HEK293 (cell line): ENCODE data around the gene COMMD6.

Experiments used
- EGR2 ChIP-seq: fragments of 450-650 bp; formaldehyde crosslinking; IDR thresholded peaks from 2 replicates; pipeline ENCODE4 v1.5.1; 2016; ENCODE audit warnings: low read depth, missing biosample characterization, missing genetic modification characterization
- GLIS1 ChIP-seq: fragments of 450-650 bp; formaldehyde crosslinking; IDR thresholded peaks from 2 replicates; pipeline ENCODE4 v1.5.1; 2016; ENCODE audit warnings: missing biosample characterization, missing genetic modification characterization
- GLIS2 ChIP-seq: fragments of 450-650 bp; formaldehyde crosslinking; IDR thresholded peaks from 2 replicates; pipeline ENCODE4 v1.5.1; 2016; ENCODE audit warnings: missing biosample characterization, missing genetic modification characterization
- KLF10 ChIP-seq: fragments of 450-650 bp; IDR thresholded peaks from 2 replicates; pipeline ENCODE4 v1.5.1; 2018; ENCODE audit warnings: missing biosample characterization, mild to moderate bottlenecking, missing genetic modification characterization
- KLF16 ChIP-seq: fragments of 450-650 bp; formaldehyde crosslinking; IDR thresholded peaks from 2 replicates; pipeline ENCODE4 v1.5.1; 2017; ENCODE audit warnings: missing biosample characterization, missing genetic modification characterization
- KLF8 ChIP-seq: fragments of 450-650 bp; formaldehyde crosslinking; IDR thresholded peaks from 2 replicates; pipeline ENCODE4 v1.5.1; 2016; ENCODE audit warnings: missing biosample characterization, missing genetic modification characterization
- OSR2 ChIP-seq: fragments of 450-650 bp; formaldehyde crosslinking; IDR thresholded peaks from 2 replicates; pipeline ENCODE4 v1.5.1; 2016; ENCODE audit warnings: missing biosample characterization, missing genetic modification characterization
- PATZ1 ChIP-seq: fragments of 450-650 bp; formaldehyde crosslinking; IDR thresholded peaks from 2 replicates; pipeline ENCODE4 v1.5.1; 2016; ENCODE audit warnings: missing biosample characterization, missing genetic modification characterization
- SP2 ChIP-seq: fragments of 450-650 bp; formaldehyde crosslinking; IDR thresholded peaks from 2 replicates; pipeline ENCODE4 v1.5.1; 2016; ENCODE audit warnings: missing biosample characterization, missing genetic modification characterization
- SP3 ChIP-seq: fragments of 450-650 bp; formaldehyde crosslinking; IDR thresholded peaks from 2 replicates; pipeline ENCODE4 v1.5.1; 2016; ENCODE audit warnings: missing biosample characterization, missing genetic modification characterization
- SP7 ChIP-seq: fragments of 450-650 bp; formaldehyde crosslinking; IDR thresholded peaks from 2 replicates; pipeline ENCODE4 v1.5.1; 2016; ENCODE audit warnings: missing biosample characterization, missing genetic modification characterization
- TCF7L2 ChIP-seq: IDR thresholded peaks from 2 replicates; pipeline ENCODE4 v1.6.1; 2011; ENCODE audit warnings: low read depth, mild to moderate bottlenecking, inconsistent platforms, low read length, moderate library complexity, borderline replicate concordance
- ZBTB11 ChIP-seq: fragments of 450-650 bp; formaldehyde crosslinking; conservative IDR thresholded peaks from 2 replicates; pipeline ENCODE4 v1.5.1; 2016; ENCODE audit warnings: low read depth, missing biosample characterization, missing genetic modification characterization
- ZBTB26 ChIP-seq: fragments of 450-650 bp; formaldehyde crosslinking; optimal IDR thresholded peaks from 2 replicates; pipeline ENCODE3; 2016; ENCODE audit warnings: missing biosample characterization, mild to moderate bottlenecking, missing genetic modification characterization
- ZNF335 ChIP-seq: fragments of 450-650 bp; formaldehyde crosslinking; conservative IDR thresholded peaks from 2 replicates; pipeline ENCODE4 v1.5.1; 2016; ENCODE audit warnings: missing biosample characterization, missing genetic modification characterization
- ZNF341 ChIP-seq: fragments of 450-650 bp; formaldehyde crosslinking; IDR thresholded peaks from 2 replicates; pipeline ENCODE4; 2016; ENCODE audit warnings: low read depth, missing biosample characterization, missing genetic modification characterization
- ZNF449 ChIP-seq: fragments of 450-650 bp; formaldehyde crosslinking; IDR thresholded peaks from 2 replicates; pipeline ENCODE4 v1.5.1; 2017; ENCODE audit warnings: missing biosample characterization, mild to moderate bottlenecking, missing genetic modification characterization, moderate library complexity
- ZNF501 ChIP-seq: fragments of 450-650 bp; formaldehyde crosslinking; IDR thresholded peaks from 2 replicates; pipeline ENCODE4 v1.5.1; 2016; ENCODE audit warnings: missing biosample characterization, missing genetic modification characterization
- ZNF518A ChIP-seq: fragments of 450-650 bp; formaldehyde crosslinking; conservative IDR thresholded peaks from 2 replicates; pipeline ENCODE4 v1.5.1; 2016; ENCODE audit warnings: low read depth, missing biosample characterization, missing genetic modification characterization
- ZNF544 ChIP-seq: fragments of 450-650 bp; formaldehyde crosslinking; IDR thresholded peaks from 2 replicates; pipeline ENCODE4 v1.5.0; 2017; ENCODE audit warnings: missing biosample characterization, missing genetic modification characterization
- ZNF548 ChIP-seq: fragments of 450-650 bp; formaldehyde crosslinking; IDR thresholded peaks from 2 replicates; pipeline ENCODE4 v1.5.1; 2016; ENCODE audit warnings: missing biosample characterization, missing genetic modification characterization
- ZNF610 ChIP-seq: fragments of 450-650 bp; formaldehyde crosslinking; IDR thresholded peaks from 2 replicates; pipeline ENCODE4 v1.5.1; 2016; ENCODE audit warnings: missing biosample characterization, missing genetic modification characterization, borderline replicate concordance
- ZNF830 ChIP-seq: fragments of 450-650 bp; IDR thresholded peaks from 2 replicates; pipeline ENCODE4 v1.5.0; 2018; ENCODE audit warnings: missing biosample characterization, missing genetic modification characterization, low read depth, mild to moderate bottlenecking, moderate library complexity
- ZSCAN30 ChIP-seq: fragments of 450-650 bp; IDR thresholded peaks from 2 replicates; pipeline ENCODE4 v1.5.1; 2018; ENCODE audit warnings: missing biosample characterization, mild to moderate bottlenecking, missing genetic modification characterization, moderate library complexity

The COMMD6 gene

DNA sequence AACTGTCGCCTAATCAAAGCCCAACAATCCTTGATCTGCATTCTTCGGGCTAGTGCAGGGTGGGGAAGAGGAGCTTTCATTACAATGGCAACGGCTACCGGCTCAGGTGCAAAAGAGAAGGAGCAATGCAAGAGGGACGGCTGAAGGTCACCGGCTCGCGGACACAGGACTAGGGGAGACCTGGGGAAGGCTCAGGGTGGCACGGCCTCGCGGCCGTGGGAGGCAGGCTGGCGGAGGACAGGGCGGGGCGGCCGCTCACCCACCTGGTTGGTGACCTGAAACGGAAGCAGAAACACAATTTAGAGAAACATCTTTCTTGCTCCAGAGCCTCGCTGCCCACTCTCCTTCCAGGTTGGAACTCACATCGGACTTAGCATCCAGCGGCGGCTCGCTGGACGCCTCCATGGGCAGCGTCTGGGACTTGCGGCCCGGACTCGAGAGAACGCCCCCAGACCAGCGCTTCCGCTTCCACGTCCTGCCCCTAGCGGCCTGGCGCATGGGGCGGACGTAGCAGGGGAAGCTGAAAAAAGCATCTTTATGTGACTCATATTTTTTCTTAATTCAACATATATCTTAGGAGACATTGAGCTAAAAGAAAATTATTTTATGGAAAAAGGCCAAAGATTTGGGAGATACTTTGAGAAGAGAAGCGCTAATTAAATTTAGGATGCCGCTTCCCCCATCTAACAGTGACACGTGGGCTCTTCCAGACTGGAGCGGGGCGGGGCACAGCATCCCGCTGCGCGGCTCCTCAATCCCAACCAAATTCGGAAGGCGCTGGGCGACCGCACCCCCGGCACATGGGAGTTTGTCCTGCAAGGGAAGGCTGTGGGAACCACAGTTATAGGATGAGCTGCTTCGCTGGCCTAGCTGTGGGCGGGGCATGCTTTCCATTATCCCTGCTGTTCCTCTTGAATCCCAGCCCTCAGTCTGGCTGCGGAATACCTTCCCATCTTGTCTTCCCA lies at the start of gene COMMD6 (continued):
- TF ChIP-seq ZNF518A = peak; percentile 57; the same call in 1 of the 2 replicates
- TF ChIP-seq SP7 (tag by site-specific recombination) = peak; percentile 58
- TF ChIP-seq ZBTB11 (tag by site-specific recombination) = peak; percentile 63
- peak; percentile 44 for TF ChIP-seq ZNF501 (tag by site-specific recombination)
- TF ChIP-seq ZNF830 (tag by site-specific recombination) = no peak
- peak; percentile 77 for TF ChIP-seq GLIS2 (tag by site-specific recombination)
- TF ChIP-seq SP3 = peak; percentile 82
- peak; percentile 64 for TF ChIP-seq ZNF341 (tag by site-specific recombination)
- peak; percentile 44; the same call in 1 of the 2 replicates for TF ChIP-seq ZSCAN30
- no peak for TF ChIP-seq ZNF548 (tag by site-specific recombination)
- peak; percentile 88 for TF ChIP-seq ZNF449 (tag by site-specific recombination)
- TF ChIP-seq EGR2 = peak; percentile 81
- TF ChIP-seq KLF8 (tag by site-specific recombination) = peak; percentile 75
- TF ChIP-seq ZBTB26 = peak; percentile 38
- TF ChIP-seq ZNF335 (tag by site-specific recombination) = peak; percentile 94
- TF ChIP-seq ZNF544 (tag by site-specific recombination) = no peak
- TF ChIP-seq PATZ1 (tag by site-specific recombination) = peak; percentile 73
- peak; percentile 67 for TF ChIP-seq SP2 (tag by site-specific recombination)
- TF ChIP-seq GLIS1 = peak; percentile 40
- peak; percentile 22; the same call in 1 of the 2 replicates for TF ChIP-seq OSR2 (tag by site-specific recombination)
- TF ChIP-seq TCF7L2 = peak; percentile 49; the same call in 1 of the 2 replicates
- TF ChIP-seq ZNF610 = no peak
- 0 out of 2 replicates have a peak, but pooled peaks have one; percentile 77 for TF ChIP-seq KLF16 (tag by site-specific recombination)
- TF ChIP-seq KLF10 (tag by site-specific recombination) = peak; percentile 90
